SK-N-SH (cell line): ENCODE data around the gene DPP10. TPM values are rescaled to one million over a fixed set of nuclear protein-coding genes. Genes with fewer than 3 reads are reported as not detected.

Source experiments
- CTCF ChIA-PET: fragments of 300-600, 350-600 bp; formaldehyde crosslinking; extraction: SDS; loops from one replicate; lab custom pipeline; 2021; lab: Yijun Ruan, JAX
- POLR2A ChIA-PET: fragments of 350-600 bp; sonication (Branson Sonifier 250); formaldehyde crosslinking; extraction: SDS; loops from one replicate; lab custom pipeline; 2020; ENCODE audit warnings: antibody characterized with exemption, inconsistent platforms; lab: Yijun Ruan, JAX
- DNase-seq: peaks from one replicate; pipeline ENCODE4 v3.0.0; 2012
- H2AFZ ChIP-seq: fragments of 200-600 bp; sonication (generic); 2 replicates; pipeline ENCODE4 v1.8.1; 2016; ENCODE audit warnings: antibody characterized with exemption, mild to moderate bottlenecking, low read depth
- H3F3A ChIP-seq: fragments of 200-600 bp; sonication (generic); replicated peaks from 2 replicates; pipeline ENCODE3; 2016; ENCODE audit warnings: antibody characterized with exemption, mild to moderate bottlenecking; ENCODE audit not compliant: insufficient read depth
- H3K27ac ChIP-seq, 2 experiments: fragments of 200-500 bp in 1 of 2; fragments of 200-600 bp in 1 of 2; sonication (Bioruptor generic) in 1 of 2; sonication (generic), shearing (Covaris generic) in 1 of 2; 2 replicates each; pipeline versions ENCODE4 v1.5.1 to v1.6.1; 2014 to 2016; ENCODE audit warnings: low read depth in 2 of 2, inconsistent platforms in 1 of 2, low read length in 1 of 2, mild to moderate bottlenecking in 1 of 2, mixed read lengths in 1 of 2
- H3K27me3 ChIP-seq: fragments of 200-600 bp; sonication (generic), shearing (Covaris generic); 2 replicates; pipeline ENCODE4 v1.6.1; 2016; ENCODE audit warnings: mixed run types; ENCODE audit not compliant: insufficient read depth
- H3K36me3 ChIP-seq, 2 experiments: fragments of 200-500 bp in 1 of 2; fragments of 200-600 bp in 1 of 2; sonication (Bioruptor generic) in 1 of 2; sonication (generic) in 1 of 2; replicated peaks in 1 of 2; 2 replicates each; pipeline versions ENCODE3 to v1.5.1; 2014 to 2016; ENCODE audit warnings: low read length in 1 of 2, mild to moderate bottlenecking in 1 of 2; ENCODE audit not compliant: insufficient read depth in 2 of 2, control insufficient read depth in 1 of 2
- H3K4me1 ChIP-seq, 2 experiments: fragments of 200-500 bp in 1 of 2; fragments of 200-600 bp in 1 of 2; sonication (Bioruptor generic) in 1 of 2; sonication (generic), shearing (Covaris generic) in 1 of 2; 2 replicates each; pipeline versions ENCODE4 v1.5.1 to v1.6.1; 2014 to 2016; ENCODE audit warnings: low read depth in 1 of 2, low read length in 1 of 2, mixed run types in 1 of 2; ENCODE audit not compliant: insufficient read depth in 2 of 2, control insufficient read depth in 1 of 2
- H3K4me2 ChIP-seq: fragments of 200-600 bp; sonication (generic), shearing (Covaris generic); 2 replicates; pipeline ENCODE4 v1.6.1; 2017; ENCODE audit warnings: mixed run types
- H3K4me3 ChIP-seq, 2 experiments: fragments of 200-500 bp in 1 of 2; fragments of 200-600 bp in 1 of 2; sonication (Bioruptor generic) in 1 of 2; sonication (generic), shearing (Covaris generic) in 1 of 2; 2 replicates each; pipeline versions ENCODE4 v1.5.1 to v1.8.1; 2014 to 2016; ENCODE audit warnings: low read depth in 2 of 2, inconsistent platforms in 1 of 2, low read length in 1 of 2, mild to moderate bottlenecking in 1 of 2, mixed read lengths in 1 of 2, moderate library complexity in 1 of 2
- H3K79me2 ChIP-seq: fragments of 200-600 bp; sonication (generic); 2 replicates; pipeline ENCODE4 v1.8.1; 2017; ENCODE audit warnings: mild to moderate bottlenecking; ENCODE audit not compliant: insufficient read depth
- H3K9ac ChIP-seq: fragments of 200-600 bp; sonication (generic); 2 replicates; pipeline ENCODE4 v1.6.1; 2017; ENCODE audit warnings: mixed run types
- H3K9me2 ChIP-seq: fragments of 200-600 bp; sonication (generic); 2 replicates; pipeline ENCODE4 v1.6.1; 2017; ENCODE audit warnings: mixed run types
- H3K9me3 ChIP-seq: fragments of 200-600 bp; sonication (generic); 2 replicates; pipeline ENCODE4 v1.6.1; 2017; ENCODE audit warnings: mixed run types, mild to moderate bottlenecking, moderate library complexity
- H4K20me1 ChIP-seq: fragments of 200-600 bp; sonication (generic); 2 replicates; pipeline ENCODE4 v1.6.1; 2017; ENCODE audit warnings: mild to moderate bottlenecking, mixed run types; ENCODE audit not compliant: insufficient read depth
- CHD2 ChIP-seq: fragments of 150-350 bp; IDR thresholded peaks from 2 replicates; pipeline ENCODE4 v1.6.1; 2018; ENCODE audit warnings: low read length; ENCODE audit not compliant: partially characterized antibody
- EP300 ChIP-seq, 2 experiments: IDR thresholded peaks; 2 replicates each; pipeline versions ENCODE4 v1.4.0 to v1.6.1; 2012; ENCODE audit warnings: borderline replicate concordance in 1 of 2, low read depth in 1 of 2, low read length in 1 of 2
- JUND ChIP-seq: IDR thresholded peaks from 2 replicates; pipeline ENCODE4 v1.4.0; 2012
- MXI1 ChIP-seq: IDR thresholded peaks from 2 replicates; pipeline ENCODE4 v1.6.1; 2012; ENCODE audit warnings: mild to moderate bottlenecking, low read depth, low read length, improper control_type of control experiment
- NFIC ChIP-seq: IDR thresholded peaks from 2 replicates; pipeline ENCODE4 v1.4.0; 2012; ENCODE audit warnings: borderline replicate concordance
- TCF12 ChIP-seq: IDR thresholded peaks from 2 replicates; pipeline ENCODE4 v1.4.0; 2012
- TEAD4 ChIP-seq: IDR thresholded peaks from 2 replicates; pipeline ENCODE4 v1.4.0; 2012; ENCODE audit warnings: mild to moderate bottlenecking, borderline replicate concordance; ENCODE audit not compliant: insufficient read depth
- WGBS: methylation state at CpG from one replicate; pipeline ENCODE4 v1.1.6; 2017; ENCODE audit warnings: low lambda C conversion rate; 5-methylcytosine and 5-hydroxymethylcytosine counted together
- polyA plus RNA-seq, 3 experiments: library from polyadenylated mRNA; depleted of rRNA; stranded (reverse); fragments of >200 nt; gene quantifications; 2 replicates each; pipeline ENCODE4 v1.2.3, GENCODE V29; 2012
- TF ChIP-seq, protein P1 (sequence below): IDR thresholded peaks from 2 replicates; pipeline ENCODE4 v1.4.0; 2012; ENCODE audit warnings: low read depth, borderline replicate concordance
- TF ChIP-seq, protein P2 (sequence below): IDR thresholded peaks from 2 replicates; pipeline ENCODE4 v1.6.1; 2012; ENCODE audit warnings: mild to moderate bottlenecking, low read depth, low read length, moderate library complexity
- TF ChIP-seq, protein P3 (sequence below): fragments of 200-600 bp; sonication (generic); IDR thresholded peaks from 2 replicates; pipeline ENCODE4 v1.6.1; 2017; ENCODE audit warnings: antibody characterized with exemption, mild to moderate bottlenecking, moderate library complexity

Gene DPP10
- polyA plus RNA-seq, 1 of the 3 experiments (the other 2 are of a cell fraction) = not detected

DNA sequence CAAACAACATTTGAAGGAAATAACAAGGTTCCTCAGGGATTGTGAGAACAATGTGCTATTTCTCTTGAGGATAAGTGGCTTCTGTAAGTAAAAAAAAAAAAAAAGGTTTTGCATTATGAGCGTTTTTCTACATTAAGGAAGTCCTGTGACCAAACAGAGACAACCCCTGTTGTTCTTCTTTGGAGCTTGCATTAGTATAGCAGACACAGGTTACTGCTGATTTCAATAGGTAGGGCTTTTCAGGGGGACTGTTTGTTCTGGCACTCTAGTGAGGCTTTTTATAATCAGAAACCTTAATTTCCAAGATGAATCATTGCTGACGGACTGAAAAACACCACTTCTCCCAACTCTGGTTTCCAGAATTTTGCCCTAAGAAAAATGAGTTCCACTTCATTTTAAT, 8.2 kb downstream of the DPP10 start:
- ChIA-PET CTCF (no interaction called here), POLR2A (no interaction called here)
- Histone ChIP-seq H3K9ac (no peak overlapping the region), H3K4me1 (no peaks in the 10 kb centered on the region), H3K27ac (no peak overlapping the region), H3K4me3 (no peak overlapping the region), H3K9me3 (no peaks in the 10 kb centered on the region), H3K79me2 (no peaks in the 10 kb centered on the region), H3K36me3 (no peaks in the 10 kb centered on the region), H4K20me1 (no peaks in the 10 kb centered on the region), H3K4me2 (no peak overlapping the region), H3K27me3 (no peaks in the 10 kb centered on the region), H3F3A (no peaks in the 10 kb centered on the region), H2AFZ (no peak overlapping the region), H3K9me2 (no peaks in the 10 kb centered on the region)
- TF ChIP-seq EP300 (IDR thresholded peaks at IDR 0.05; ENCODE audit: borderline replicate concordance in 1 of 2, low read depth in 1 of 2, low read length in 1 of 2) = no peak
- TF ChIP-seq NFIC = no peak
- no peak for TF ChIP-seq JUND
- DNase-seq = no peak
- WGBS = 14% methylated on average over 2 of the region's 2 CpGs

DNA sequence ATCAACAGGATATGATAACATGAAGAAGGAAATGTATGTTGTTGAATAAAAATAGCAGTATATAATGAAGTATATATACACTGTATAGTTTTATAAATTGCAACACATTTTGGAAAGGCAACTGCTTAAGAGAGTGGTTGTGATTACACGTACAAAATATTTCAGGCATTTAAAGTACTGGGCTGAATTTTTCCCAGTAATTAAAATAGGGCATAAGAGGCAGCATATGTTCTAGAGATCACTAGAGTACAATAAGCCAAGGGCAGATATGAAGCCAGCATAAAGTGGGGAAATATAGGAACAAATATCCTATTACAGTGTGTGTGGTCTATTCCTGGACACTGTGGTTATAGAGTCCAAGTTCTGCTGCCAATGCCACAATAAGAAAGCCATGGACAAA, 14.1 kb downstream of the DPP10 start:
- TF ChIP-seq, protein P1, sequence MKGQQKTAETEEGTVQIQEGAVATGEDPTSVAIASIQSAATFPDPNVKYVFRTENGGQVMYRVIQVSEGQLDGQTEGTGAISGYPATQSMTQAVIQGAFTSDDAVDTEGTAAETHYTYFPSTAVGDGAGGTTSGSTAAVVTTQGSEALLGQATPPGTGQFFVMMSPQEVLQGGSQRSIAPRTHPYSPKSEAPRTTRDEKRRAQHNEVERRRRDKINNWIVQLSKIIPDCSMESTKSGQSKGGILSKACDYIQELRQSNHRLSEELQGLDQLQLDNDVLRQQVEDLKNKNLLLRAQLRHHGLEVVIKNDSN = no peak
- TF ChIP-seq JUND = no peak
- TF ChIP-seq, all 33 proteins: peak for 0
- WGBS = 12% methylated on average over 1 of the region's 1 CpG
- Histone ChIP-seq H3K4me2 (no peak overlapping the region), H3K9me2 (no peaks in the 10 kb centered on the region), H3K9ac (no peak overlapping the region), H3K27ac (no peak overlapping the region), H3K36me3 (no peaks in the 10 kb centered on the region), H4K20me1 (no peaks in the 10 kb centered on the region), H3K4me3 (no peak overlapping the region), H3K27me3 (no peaks in the 10 kb centered on the region), H2AFZ (no peak overlapping the region), H3K79me2 (no peaks in the 10 kb centered on the region), H3K9me3 (no peaks in the 10 kb centered on the region), H3K4me1 (no peaks in the 10 kb centered on the region), H3F3A (no peaks in the 10 kb centered on the region)
- POLR2A ChIA-PET = no interaction called here
- no peak for DNase-seq
- CTCF ChIA-PET = no interaction called here

DNA sequence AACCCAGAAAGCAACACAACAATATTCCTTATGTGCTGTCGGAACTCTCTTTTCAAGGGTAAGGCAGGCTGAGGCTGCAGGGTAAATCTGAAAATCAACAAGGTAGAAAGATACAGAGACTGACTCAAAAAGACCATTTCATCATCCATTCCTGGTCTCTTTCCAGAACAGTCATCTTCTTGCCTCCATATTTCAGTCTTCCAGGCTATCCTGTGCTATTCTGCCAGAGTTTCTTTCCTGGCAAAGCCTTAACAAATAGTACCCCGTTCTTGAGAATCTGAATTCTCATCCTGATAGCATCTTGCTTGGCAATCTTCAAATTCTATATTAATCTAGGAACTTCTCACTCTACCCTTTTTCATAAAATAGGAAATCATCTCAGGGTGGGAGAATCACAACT, 15.5 kb downstream of the DPP10 start:
- H3K4me2 ChIP-seq = no peak overlapping the region
- H3K27ac ChIP-seq = no peak overlapping the region
- H3K9me3 ChIP-seq = no peaks in the 10 kb centered on the region
- no peaks in the 10 kb centered on the region for H3F3A ChIP-seq
- CTCF ChIA-PET = no interaction called here
- H3K36me3 ChIP-seq = no peaks in the 10 kb centered on the region
- H3K79me2 ChIP-seq = no peaks in the 10 kb centered on the region
- no peak overlapping the region for H3K4me3 ChIP-seq
- no peaks in the 10 kb centered on the region for H3K9me2 ChIP-seq
- 33% methylated on average over 2 of the region's 2 CpGs for WGBS
- no peaks in the 10 kb centered on the region for H3K27me3 ChIP-seq
- H3K9ac ChIP-seq = no peak overlapping the region
- TF ChIP-seq, protein P2, sequence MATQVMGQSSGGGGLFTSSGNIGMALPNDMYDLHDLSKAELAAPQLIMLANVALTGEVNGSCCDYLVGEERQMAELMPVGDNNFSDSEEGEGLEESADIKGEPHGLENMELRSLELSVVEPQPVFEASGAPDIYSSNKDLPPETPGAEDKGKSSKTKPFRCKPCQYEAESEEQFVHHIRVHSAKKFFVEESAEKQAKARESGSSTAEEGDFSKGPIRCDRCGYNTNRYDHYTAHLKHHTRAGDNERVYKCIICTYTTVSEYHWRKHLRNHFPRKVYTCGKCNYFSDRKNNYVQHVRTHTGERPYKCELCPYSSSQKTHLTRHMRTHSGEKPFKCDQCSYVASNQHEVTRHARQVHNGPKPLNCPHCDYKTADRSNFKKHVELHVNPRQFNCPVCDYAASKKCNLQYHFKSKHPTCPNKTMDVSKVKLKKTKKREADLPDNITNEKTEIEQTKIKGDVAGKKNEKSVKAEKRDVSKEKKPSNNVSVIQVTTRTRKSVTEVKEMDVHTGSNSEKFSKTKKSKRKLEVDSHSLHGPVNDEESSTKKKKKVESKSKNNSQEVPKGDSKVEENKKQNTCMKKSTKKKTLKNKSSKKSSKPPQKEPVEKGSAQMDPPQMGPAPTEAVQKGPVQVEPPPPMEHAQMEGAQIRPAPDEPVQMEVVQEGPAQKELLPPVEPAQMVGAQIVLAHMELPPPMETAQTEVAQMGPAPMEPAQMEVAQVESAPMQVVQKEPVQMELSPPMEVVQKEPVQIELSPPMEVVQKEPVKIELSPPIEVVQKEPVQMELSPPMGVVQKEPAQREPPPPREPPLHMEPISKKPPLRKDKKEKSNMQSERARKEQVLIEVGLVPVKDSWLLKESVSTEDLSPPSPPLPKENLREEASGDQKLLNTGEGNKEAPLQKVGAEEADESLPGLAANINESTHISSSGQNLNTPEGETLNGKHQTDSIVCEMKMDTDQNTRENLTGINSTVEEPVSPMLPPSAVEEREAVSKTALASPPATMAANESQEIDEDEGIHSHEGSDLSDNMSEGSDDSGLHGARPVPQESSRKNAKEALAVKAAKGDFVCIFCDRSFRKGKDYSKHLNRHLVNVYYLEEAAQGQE = no peak
- TF ChIP-seq, protein P3, sequence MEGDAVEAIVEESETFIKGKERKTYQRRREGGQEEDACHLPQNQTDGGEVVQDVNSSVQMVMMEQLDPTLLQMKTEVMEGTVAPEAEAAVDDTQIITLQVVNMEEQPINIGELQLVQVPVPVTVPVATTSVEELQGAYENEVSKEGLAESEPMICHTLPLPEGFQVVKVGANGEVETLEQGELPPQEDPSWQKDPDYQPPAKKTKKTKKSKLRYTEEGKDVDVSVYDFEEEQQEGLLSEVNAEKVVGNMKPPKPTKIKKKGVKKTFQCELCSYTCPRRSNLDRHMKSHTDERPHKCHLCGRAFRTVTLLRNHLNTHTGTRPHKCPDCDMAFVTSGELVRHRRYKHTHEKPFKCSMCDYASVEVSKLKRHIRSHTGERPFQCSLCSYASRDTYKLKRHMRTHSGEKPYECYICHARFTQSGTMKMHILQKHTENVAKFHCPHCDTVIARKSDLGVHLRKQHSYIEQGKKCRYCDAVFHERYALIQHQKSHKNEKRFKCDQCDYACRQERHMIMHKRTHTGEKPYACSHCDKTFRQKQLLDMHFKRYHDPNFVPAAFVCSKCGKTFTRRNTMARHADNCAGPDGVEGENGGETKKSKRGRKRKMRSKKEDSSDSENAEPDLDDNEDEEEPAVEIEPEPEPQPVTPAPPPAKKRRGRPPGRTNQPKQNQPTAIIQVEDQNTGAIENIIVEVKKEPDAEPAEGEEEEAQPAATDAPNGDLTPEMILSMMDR = no peak
- TF ChIP-seq MXI1 (no peak), TEAD4 (no peak), TCF12 (no peak), CHD2 (no peak)
- no peak overlapping the region for H2AFZ ChIP-seq
- H3K4me1 ChIP-seq = no peaks in the 10 kb centered on the region
- POLR2A ChIA-PET = no interaction called here
- H4K20me1 ChIP-seq = no peaks in the 10 kb centered on the region
- DNase-seq = no peak
